Measurements from ENCODE around the gene FREM3. TPM values are rescaled to one million over a fixed set of nuclear protein-coding genes. Genes with fewer than 3 reads are reported as not detected.

The FREM3 gene
- total RNA-seq, 1 donor from 2014 or later = not detected

DNA sequence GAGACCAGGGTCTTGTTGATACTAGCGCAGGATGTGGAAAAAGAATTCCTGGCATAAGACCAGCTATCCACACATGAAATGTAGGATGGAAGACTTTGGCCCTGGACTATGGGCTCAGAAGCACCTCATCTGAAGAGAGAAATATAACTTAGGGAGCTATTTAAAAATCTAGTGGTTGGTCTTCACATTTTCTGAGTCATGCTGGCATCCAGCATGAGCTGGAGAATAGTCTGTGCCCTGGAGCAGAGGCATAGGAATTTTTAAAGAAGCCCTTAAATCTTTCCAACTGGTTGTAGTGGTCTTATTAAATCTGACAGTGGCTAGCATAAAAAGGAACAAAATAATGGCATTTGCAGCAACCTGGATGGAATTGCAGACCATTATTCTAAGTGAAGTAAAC, 100.6 kb downstream of the FREM3 start:
- TF ChIP-seq, protein P1, sequence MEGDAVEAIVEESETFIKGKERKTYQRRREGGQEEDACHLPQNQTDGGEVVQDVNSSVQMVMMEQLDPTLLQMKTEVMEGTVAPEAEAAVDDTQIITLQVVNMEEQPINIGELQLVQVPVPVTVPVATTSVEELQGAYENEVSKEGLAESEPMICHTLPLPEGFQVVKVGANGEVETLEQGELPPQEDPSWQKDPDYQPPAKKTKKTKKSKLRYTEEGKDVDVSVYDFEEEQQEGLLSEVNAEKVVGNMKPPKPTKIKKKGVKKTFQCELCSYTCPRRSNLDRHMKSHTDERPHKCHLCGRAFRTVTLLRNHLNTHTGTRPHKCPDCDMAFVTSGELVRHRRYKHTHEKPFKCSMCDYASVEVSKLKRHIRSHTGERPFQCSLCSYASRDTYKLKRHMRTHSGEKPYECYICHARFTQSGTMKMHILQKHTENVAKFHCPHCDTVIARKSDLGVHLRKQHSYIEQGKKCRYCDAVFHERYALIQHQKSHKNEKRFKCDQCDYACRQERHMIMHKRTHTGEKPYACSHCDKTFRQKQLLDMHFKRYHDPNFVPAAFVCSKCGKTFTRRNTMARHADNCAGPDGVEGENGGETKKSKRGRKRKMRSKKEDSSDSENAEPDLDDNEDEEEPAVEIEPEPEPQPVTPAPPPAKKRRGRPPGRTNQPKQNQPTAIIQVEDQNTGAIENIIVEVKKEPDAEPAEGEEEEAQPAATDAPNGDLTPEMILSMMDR (conservative IDR thresholded peaks at IDR 0.05) = no peak
- Mint-ChIP-seq H3K9me3 (no peaks in the 10 kb centered on the region), H3K27me3 (ENCODE audit: low read depth) (peaks cover 8% of the 10 kb centered on the region), H3K4me3 (no peak overlapping the region), H3K4me1 (no peaks in the 10 kb centered on the region), H3K27ac (ENCODE audit: unreplicated experiment) (no peak overlapping the region), H3K36me3 (ENCODE audit: low read depth) (no peaks in the 10 kb centered on the region)
- no peak for DNase-seq (ENCODE audit: low read depth, low spot score)

DNA sequence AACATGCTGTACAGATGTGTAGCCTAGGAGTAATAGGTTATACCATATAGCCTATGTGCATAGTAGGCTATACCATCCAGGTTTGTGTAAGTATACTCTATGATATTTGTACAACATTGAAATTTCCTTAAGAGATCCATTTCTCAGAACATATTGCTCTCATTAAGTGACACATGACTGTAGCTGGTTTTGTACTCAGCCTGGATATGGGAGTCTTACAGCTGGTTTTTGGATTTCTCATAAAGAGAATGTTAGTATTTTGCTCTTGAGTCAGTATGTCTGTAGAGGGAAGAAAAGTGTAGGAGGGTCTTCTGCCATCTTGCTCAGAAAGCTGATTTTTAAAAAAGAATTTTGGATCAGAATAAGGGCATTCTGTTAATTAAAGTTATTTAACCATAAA, 101.7 kb downstream of the FREM3 start:
- Mint-ChIP-seq H3K9me3 (peaks cover 6% of the 10 kb centered on the region), H3K27ac (ENCODE audit: unreplicated experiment) (no peak overlapping the region), H3K4me3 (no peak overlapping the region), H3K4me1 (no peaks in the 10 kb centered on the region), H3K27me3 (ENCODE audit: low read depth) (peaks cover 10% of the 10 kb centered on the region), H3K36me3 (ENCODE audit: low read depth) (peaks cover 3% of the 10 kb centered on the region)
- TF ChIP-seq, protein P1 (conservative IDR thresholded peaks at IDR 0.05) = no peak
- no peak for DNase-seq (ENCODE audit: low read depth, low spot score)

DNA sequence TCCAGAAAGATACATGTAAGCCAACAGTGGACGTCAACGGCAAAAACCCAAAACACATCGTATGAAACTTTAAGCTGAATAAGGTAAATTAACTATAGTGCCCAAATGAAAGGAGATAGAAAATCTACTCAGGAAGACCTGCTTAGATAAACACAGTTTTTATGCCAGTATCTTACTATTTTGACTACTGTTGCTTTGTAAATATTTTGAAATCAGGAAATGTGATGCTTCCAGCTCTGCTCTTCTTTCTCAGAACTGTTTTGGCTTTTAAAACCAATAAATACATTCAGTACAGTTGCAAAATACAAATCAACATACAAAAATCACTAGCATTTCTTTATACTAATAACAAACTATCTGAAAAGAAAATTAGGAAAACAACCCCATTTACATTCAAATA, 103.2 kb downstream of the FREM3 start:
- Mint-ChIP-seq H3K36me3 (ENCODE audit: low read depth) (peaks cover 3% of the 10 kb centered on the region), H3K4me1 (no peaks in the 10 kb centered on the region), H3K27me3 (ENCODE audit: low read depth) (peaks cover 10% of the 10 kb centered on the region), H3K4me3 (no peak overlapping the region), H3K27ac (ENCODE audit: unreplicated experiment) (no peak overlapping the region), H3K9me3 (peaks cover 6% of the 10 kb centered on the region)
- TF ChIP-seq, protein P1 (conservative IDR thresholded peaks at IDR 0.05) = no peak
- no peak for DNase-seq (ENCODE audit: low read depth, low spot score)

DNA sequence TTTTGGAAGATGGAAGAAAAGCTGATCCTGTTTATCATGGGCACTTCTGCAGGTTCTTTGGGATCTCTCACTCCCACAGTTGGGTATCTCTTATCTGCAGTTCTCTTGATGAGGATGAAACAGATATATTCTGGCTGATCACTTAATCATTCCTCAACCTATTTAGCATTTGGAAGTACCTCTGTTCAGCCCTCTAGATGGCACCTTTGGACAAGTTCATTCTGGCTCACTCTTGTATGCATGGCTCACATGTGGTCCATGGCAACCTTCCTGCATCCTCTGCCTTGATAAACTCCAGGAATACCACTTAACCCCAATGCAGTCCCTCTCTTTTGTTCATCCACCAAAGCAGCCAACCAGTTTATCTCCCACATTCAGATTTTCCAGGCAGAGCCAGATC, 112.8 kb downstream of the FREM3 start:
- TF ChIP-seq, protein P1 (conservative IDR thresholded peaks at IDR 0.05) = no peak
- Mint-ChIP-seq H3K27ac (ENCODE audit: unreplicated experiment) (no peak overlapping the region), H3K36me3 (ENCODE audit: low read depth) (peaks cover 14% of the 10 kb centered on the region), H3K4me1 (no peaks in the 10 kb centered on the region), H3K27me3 (ENCODE audit: low read depth) (peaks cover 8% of the 10 kb centered on the region), H3K9me3 (peaks cover 15% of the 10 kb centered on the region), H3K4me3 (no peak overlapping the region)
- DNase-seq (ENCODE audit: low read depth, low spot score) = no peak

DNA sequence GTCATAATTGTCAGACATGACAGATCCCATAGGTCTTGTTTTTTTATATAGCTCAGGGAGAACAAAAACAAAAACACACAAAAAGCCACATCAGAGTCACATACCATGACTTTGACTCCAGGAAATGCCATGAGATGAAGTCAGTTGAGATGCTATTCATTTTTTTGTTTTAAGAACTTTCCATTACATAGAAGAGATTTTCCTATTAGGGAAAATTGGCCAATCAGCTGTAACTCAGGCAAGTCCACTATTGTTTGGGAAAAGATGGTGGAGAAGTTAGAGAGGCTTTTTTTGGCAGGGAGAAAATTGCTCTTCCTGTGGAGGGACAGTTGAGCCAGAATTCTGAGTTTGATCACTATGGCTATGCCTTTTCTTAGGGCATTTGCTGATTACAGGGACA, 114.4 kb downstream of the FREM3 start:
- TF ChIP-seq, protein P1 (conservative IDR thresholded peaks at IDR 0.05) = no peak
- H3K27ac Mint-ChIP-seq (ENCODE audit: unreplicated experiment) = no peak overlapping the region
- H3K9me3 Mint-ChIP-seq = peaks cover 19% of the 10 kb centered on the region
- peaks cover 8% of the 10 kb centered on the region for H3K27me3 Mint-ChIP-seq (ENCODE audit: low read depth)
- H3K4me3 Mint-ChIP-seq = no peak overlapping the region
- peaks cover 11% of the 10 kb centered on the region for H3K4me1 Mint-ChIP-seq
- peaks cover 17% of the 10 kb centered on the region for H3K36me3 Mint-ChIP-seq (ENCODE audit: low read depth)
- no peak for DNase-seq (ENCODE audit: low read depth, low spot score)

DNA sequence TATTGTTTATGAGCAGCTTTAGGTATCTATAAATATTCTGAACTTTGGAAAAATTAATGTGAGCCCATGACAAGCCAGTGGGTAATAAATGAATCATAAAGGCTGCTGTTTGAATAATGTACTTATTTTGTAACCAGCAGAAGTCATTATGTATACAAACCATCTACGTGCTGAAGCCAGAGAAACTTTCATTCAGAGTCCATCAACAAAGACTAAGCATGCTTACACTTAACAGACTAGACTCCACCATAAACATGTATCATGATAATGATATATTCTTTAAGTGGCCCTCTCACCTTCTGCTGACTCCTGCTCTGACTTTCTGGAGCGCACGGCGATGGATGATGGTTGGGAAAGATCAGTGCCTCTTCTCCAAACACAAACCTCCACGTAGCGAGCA, 114.9 kb downstream of the FREM3 start:
- Mint-ChIP-seq H3K27ac (ENCODE audit: unreplicated experiment) (no peak overlapping the region), H3K4me1 (peaks cover 11% of the 10 kb centered on the region), H3K27me3 (ENCODE audit: low read depth) (peaks cover 4% of the 10 kb centered on the region), H3K36me3 (ENCODE audit: low read depth) (peaks cover 17% of the 10 kb centered on the region), H3K4me3 (no peak overlapping the region), H3K9me3 (peaks cover 19% of the 10 kb centered on the region)
- TF ChIP-seq, protein P1 (conservative IDR thresholded peaks at IDR 0.05) = no peak
- DNase-seq (ENCODE audit: low read depth, low spot score) = no peak

Measured in neural crest cell (in vitro differentiated cells).